Central memory CD8-positive, alpha-beta T cell (primary cell): ENCODE data around the gene GPR35.
A peak's percentile ranks its signal among the peaks of the same experiment; 100 is the strongest.
"Not testable (repeated sequence)": the region's sequence is repeated elsewhere in the genome, so short reads cannot be mapped to it uniquely, and the experiment has no call there.

ENCODE experiments used
- ATAC-seq: fragments of 150-1000 bp; cut with Tn5 transposase; replicated peaks from 2 replicates; pipeline ENCODE4 v1.10.0; 2022; ENCODE audit warnings: mild to moderate bottlenecking, moderate FRiP score, moderate number of reproducible peaks; ENCODE audit not compliant: poor library complexity, severe bottlenecking; ENCODE audit errors: extremely low read depth
- DNase-seq, 2 donors: peaks; one replicate each; pipeline ENCODE4 v3.0.0; 2021; ENCODE audit warnings: low spot score in 2 of 2
- H3K27ac Mint-ChIP-seq: one replicate; pipeline ENCODE4 v1.8.0; 2022; ENCODE audit warnings: low read depth, mild to moderate bottlenecking, moderate library complexity, mixed read lengths
- H3K27me3 Mint-ChIP-seq: one replicate; pipeline ENCODE4 v1.8.0; 2022; ENCODE audit warnings: mixed read lengths
- H3K36me3 Mint-ChIP-seq: one replicate; pipeline ENCODE4 v1.8.0; 2022; ENCODE audit warnings: mild to moderate bottlenecking, moderate library complexity, mixed read lengths; ENCODE audit not compliant: insufficient read depth
- H3K4me1 Mint-ChIP-seq: one replicate; pipeline ENCODE4 v1.8.0; 2022; ENCODE audit warnings: mixed read lengths
- H3K4me3 Mint-ChIP-seq: one replicate; pipeline ENCODE4 v1.8.0; 2022; ENCODE audit warnings: mild to moderate bottlenecking, moderate library complexity, mixed read lengths
- H3K9me3 Mint-ChIP-seq: one replicate; pipeline ENCODE4 v1.8.0; 2022; ENCODE audit warnings: mixed read lengths

The GPR35 gene

DNA sequence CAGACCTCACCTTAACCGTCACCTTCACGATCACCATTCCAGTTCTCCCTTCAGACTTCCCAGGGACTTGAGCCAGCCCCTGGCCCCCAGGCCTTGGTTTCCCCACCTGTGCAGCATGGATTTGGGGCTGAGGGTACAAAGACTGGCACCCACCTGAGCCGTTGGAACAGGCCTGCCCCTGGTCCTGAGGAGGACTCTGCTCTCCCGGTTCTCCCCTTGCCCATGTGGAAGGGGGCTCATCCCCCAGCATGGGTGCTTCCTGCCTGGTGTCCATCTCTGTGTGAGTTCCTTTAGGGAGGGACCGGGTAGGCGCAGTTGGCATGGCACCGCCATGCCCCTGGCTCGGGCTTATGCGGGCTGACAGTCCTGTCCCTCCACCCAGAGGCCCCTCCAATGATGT is 10.9 kb upstream of the GPR35 start:
- Mint-ChIP-seq H3K36me3 (peaks cover 2% of the 10 kb centered on the region), H3K4me1 (peaks cover 12% of the 10 kb centered on the region), H3K4me3 (no peak overlapping the region), H3K27me3 (no peaks in the 10 kb centered on the region), H3K9me3 (no peaks in the 10 kb centered on the region), H3K27ac (no peak overlapping the region)
- DNase-seq (no peak), ATAC-seq (no peak)

DNA sequence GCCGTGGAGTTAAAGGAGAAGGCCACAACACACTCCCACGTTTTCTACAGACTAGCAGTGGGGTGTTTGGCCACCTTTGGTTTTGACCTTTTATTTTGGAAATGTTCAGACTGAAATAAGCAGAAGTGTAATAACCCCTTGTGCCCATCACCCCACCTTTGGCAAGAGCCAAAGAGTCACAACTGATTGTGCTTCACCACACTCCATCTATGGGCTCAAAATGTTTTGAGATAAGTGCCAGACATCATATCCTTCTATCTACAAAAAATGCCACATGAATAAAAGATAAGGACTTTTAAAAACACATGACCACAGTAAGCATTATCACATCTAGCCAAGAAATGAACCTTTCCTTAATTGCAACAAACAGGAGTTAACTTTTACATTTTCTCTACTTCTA is 9.9 kb upstream of the GPR35 start:
- ATAC-seq (no peak), DNase-seq (no peak)
- no peaks in the 10 kb centered on the region for H3K27me3 Mint-ChIP-seq
- H3K27ac Mint-ChIP-seq, result no peak overlapping the region
- peaks cover 17% of the 10 kb centered on the region for H3K4me1 Mint-ChIP-seq
- no peaks in the 10 kb centered on the region for H3K9me3 Mint-ChIP-seq
- peaks cover 2% of the 10 kb centered on the region for H3K36me3 Mint-ChIP-seq
- no peak overlapping the region for H3K4me3 Mint-ChIP-seq

DNA sequence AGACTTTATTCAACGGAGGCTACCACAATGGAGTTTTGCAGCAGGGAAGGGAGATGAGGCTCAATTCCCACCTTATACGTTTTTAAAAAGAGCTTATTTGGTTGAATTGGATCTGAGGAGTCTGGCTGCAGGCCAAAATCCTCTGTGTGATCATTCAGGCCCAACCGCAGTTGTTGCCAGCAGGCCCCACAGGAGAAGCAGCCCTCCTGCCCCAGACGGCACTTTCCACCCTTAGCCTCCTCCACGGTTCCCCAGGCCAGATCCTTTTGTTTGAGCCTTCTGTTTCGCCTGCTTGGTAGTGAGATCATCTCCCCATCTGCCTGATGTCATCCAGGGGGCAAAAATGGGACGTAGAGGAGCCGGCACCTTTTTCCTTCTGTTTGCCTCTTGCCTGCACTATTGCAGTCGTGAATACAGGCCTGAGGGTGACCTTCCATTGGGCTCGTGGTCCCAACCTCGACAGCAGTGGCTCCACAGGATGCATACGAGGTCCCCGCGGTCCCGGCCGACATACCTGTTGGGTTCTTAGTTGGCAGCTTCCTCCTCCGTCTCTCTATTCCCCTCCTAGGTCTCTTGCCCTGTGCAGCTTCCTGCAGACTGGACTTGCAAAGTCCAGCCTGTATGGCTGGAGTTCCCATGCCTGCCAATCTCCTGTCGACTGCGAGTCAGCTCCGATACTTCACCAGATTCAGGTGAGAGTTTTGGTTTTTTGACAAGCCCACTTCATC is 9.3 kb upstream of the GPR35 start:
- Mint-ChIP-seq H3K27ac (peak overlapping the region; percentile 47), H3K4me1 (peaks cover 21% of the 10 kb centered on the region), H3K9me3 (no peaks in the 10 kb centered on the region), H3K4me3 (no peak overlapping the region), H3K36me3 (no peaks in the 10 kb centered on the region), H3K27me3 (no peaks in the 10 kb centered on the region)
- ATAC-seq, result no peak
- DNase-seq, result no peak

DNA sequence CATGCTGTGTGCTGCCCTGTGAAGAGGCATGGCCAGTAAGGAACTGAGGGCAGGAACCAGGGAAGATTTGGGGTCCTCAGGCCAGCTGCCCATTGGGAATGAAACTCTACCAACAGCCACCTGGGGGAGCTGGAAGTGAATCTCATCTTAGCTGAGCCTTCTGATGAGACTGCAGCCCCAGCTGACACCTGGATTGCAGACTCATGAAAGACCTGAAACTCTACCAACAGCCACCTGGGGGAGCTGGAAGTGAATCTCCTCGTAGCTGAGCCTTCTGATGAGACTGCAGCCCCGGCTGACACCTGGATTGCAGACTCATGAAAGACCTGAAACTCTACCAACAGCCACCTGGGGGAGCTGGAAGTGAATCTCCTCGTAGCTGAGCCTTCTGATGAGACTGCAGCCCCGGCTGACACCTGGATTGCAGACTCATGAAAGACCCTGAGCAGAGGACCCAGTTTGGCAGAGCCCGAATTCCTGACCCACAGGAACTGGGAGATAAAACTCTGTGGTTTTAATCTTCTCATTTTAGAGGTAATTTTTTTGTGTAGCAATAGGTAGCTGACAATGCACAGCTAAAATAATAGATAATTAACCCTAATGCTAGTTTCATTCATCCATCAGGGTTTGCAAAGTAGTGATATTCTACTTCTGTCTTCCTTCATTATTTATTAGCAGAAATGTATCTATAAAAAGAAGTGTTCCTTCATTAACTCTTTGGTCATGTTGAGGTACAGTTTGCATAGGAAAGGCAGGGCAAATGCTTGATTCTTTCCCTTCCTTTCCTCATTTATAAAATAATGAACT is 8.2 kb upstream of the GPR35 start:
- H3K4me3 Mint-ChIP-seq, DNase-seq, ATAC-seq, H3K27me3 Mint-ChIP-seq, H3K27ac Mint-ChIP-seq, H3K36me3 Mint-ChIP-seq, H3K9me3 Mint-ChIP-seq: not testable (repeated sequence)
- H3K4me1 Mint-ChIP-seq, result peaks cover 21% of the 10 kb centered on the region

DNA sequence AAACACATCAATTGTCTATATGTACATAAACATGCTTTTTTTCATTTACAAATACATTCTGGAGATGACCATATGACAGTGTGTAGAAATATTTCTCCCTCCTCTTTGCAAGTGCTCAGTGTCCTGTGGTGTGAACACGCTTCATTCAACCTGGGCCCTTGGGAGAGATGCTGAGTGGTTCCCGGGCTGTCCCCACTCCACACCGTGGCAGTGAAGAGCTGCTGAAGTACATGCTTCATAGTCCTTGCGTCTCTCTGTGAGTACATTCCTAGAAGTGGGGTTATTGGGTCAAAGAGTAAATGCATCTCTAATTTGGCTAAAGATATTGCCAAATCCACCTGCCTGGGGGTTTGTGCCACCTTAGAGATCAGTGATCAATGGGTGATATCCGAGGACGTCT is 6.5 kb upstream of the GPR35 start:
- Mint-ChIP-seq H3K27me3 (no peaks in the 10 kb centered on the region), H3K9me3 (no peaks in the 10 kb centered on the region), H3K4me3 (no peak overlapping the region), H3K27ac (no peak overlapping the region), H3K36me3 (peaks cover 3% of the 10 kb centered on the region), H3K4me1 (peaks cover 31% of the 10 kb centered on the region)
- ATAC-seq, result no peak
- DNase-seq, result no peak

DNA sequence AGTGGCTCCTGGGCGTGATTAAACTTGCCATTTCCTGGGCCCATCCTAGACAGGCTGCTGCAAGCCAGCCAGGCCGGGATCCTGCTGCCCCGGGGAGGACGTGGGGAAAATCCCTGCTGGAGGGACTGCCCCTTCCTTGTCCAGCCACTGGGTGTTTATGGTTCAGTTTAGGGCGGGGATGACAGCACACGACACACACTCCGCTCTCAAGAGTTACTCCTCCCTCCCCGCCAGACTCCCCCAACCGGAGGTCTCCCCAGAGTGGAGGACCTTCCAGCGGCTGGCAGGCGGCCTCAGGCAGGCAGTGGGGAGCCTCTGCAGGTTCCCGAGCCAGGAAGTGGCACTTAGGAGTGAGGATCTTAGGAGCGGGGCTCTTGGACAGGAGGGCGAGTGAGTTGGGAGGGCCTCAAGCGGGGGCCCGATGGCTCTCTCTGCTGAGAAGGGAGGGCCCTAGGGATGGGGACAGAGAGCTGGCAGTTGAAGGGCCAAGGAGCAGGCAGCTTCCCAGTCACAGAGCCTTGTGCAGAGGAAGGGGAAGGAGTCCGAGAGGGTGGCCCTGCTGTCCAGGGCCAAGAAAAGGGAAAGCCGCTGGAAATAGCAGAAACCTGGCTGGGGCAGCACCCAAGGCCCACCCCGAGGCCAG is 5.7 kb upstream of the GPR35 start:
- H3K36me3 Mint-ChIP-seq, result peaks cover 5% of the 10 kb centered on the region
- H3K9me3 Mint-ChIP-seq, result no peaks in the 10 kb centered on the region
- H3K27me3 Mint-ChIP-seq, result no peaks in the 10 kb centered on the region
- H3K27ac Mint-ChIP-seq, result peak overlapping the region; percentile 82
- DNase-seq (no peak), ATAC-seq (no peak)
- H3K4me3 Mint-ChIP-seq, result peak overlapping the region; percentile 61
- peaks cover 39% of the 10 kb centered on the region for H3K4me1 Mint-ChIP-seq

DNA sequence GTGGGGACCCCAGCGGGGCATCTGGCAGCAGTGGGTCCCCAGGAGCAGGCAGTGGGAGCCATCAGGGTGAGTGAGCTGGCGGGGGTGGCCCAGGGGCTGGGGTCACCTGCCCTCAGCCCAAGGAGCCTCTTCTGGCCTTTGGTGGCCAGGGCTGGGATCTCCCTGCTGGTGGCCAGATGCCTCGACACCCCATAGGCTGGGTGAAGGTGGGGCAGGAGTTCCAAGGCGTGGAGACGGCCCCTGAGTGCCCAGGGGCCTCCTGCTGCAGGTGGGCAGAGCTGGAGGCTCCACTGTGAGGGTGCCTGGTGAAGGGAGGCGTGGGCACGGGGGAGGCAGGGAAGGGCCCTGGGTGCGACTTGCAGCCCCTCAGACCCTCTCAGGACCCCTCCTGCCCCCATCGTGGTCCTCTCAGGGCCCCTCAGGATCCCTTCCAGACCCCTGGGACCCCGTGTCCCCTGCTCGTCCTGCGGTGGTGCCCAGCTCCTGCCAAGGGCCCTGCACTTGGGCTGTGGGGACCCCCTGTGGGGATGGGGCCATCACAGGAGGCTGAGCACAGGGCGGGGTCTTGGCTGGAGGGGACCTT is 5.0 kb upstream of the GPR35 start:
- H3K27me3 Mint-ChIP-seq, result no peaks in the 10 kb centered on the region

DNA sequence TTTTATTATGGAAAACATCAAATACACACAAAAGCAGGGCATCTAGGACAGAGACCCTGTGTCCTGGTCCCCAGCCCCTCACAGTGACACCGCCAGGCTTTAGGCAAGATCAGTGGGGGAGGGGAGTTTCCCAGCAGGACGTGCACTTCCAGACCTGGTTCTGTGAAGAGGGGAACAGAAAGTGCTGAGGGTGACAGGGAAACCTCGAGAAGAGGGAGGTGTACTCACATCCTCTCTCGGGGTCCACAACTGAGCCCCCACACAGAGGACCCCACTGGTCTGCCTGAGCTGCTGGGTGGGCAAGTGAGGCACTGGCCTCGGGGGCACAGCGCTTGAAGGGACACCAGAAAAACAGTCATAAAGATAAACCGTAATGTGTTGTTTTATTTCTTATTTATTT is 4.4 kb upstream of the GPR35 start:
- H3K4me3 Mint-ChIP-seq, result peak overlapping the region; percentile 81
- H3K27ac Mint-ChIP-seq, result peak overlapping the region; percentile 97

More for the DNA sequence above, 5.0 kb upstream of the GPR35 start:
- Mint-ChIP-seq H3K4me1 (peaks cover 45% of the 10 kb centered on the region), H3K36me3 (peaks cover 8% of the 10 kb centered on the region), H3K27ac (peak overlapping the region; percentile 97), H3K4me3 (peak overlapping the region; percentile 61), H3K9me3 (no peaks in the 10 kb centered on the region)
- DNase-seq, result no peak
- no peak for ATAC-seq

DNA sequence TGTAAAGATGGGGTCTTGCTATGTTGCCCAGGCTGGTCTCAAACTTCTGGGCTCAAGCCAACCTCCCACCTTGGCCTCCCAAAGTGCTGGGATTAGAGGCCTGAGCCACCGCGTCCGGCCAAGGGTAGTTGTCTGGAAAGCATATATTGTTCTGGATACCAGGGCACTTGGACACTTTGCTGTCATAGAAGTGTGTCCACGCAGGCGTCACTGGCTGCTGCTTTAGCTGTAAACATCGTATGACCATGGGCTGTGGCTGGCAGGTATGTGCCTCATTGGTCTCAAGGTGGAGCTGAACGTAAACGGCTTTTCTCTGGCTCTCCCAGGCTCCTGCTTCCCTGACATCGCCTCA is 3.2 kb upstream of the GPR35 start:
- Mint-ChIP-seq H3K4me1 (peaks cover 57% of the 10 kb centered on the region), H3K9me3 (no peaks in the 10 kb centered on the region), H3K27ac (peak overlapping the region; percentile 97), H3K4me3 (peak overlapping the region; percentile 81), H3K36me3 (peaks cover 9% of the 10 kb centered on the region), H3K27me3 (no peaks in the 10 kb centered on the region)
- DNase-seq, result no peak
- no peak for ATAC-seq

More for the DNA sequence above, 4.4 kb upstream of the GPR35 start:
- peaks cover 49% of the 10 kb centered on the region for H3K4me1 Mint-ChIP-seq
- DNase-seq, result no peak
- ATAC-seq, result no peak
- peaks cover 9% of the 10 kb centered on the region for H3K36me3 Mint-ChIP-seq
- no peaks in the 10 kb centered on the region for H3K27me3 Mint-ChIP-seq
- no peaks in the 10 kb centered on the region for H3K9me3 Mint-ChIP-seq

DNA sequence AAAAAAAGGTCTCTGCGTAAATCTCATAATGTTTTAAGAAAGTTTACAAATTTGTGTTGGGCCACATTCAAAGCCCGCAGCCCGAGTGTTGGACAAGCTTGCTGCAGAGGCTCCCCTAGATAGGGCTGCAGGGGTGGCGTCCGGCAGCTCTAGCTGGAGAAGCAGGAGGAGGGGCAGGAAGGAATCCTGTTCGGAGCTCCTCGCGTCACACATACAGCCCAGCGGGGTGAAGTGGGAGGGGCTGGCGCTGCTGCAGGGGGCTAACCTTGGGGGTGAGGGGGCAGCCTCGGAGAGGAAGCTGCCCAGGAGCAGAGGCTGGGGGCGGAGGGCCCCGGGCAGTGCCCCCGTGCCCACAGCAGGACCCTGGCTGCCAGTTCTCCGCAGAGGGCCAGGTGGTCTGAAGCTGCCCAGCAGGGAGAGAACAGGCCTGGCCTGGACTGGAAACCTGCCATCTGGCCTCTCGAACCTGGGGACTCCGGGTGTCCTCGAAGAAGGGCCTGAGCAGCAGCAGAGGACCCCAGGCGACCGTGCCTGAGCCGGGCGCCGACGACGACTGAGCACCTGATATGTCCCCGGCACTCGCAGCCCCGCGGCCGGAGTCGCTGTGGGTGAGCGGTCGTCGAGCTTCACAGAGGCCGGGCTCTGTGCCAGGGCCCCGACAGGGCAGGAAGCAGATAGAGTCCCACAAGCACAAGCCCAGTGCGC is 2.6 kb upstream of the GPR35 start:
- H3K27ac Mint-ChIP-seq, result peak overlapping the region; percentile 97
- H3K36me3 Mint-ChIP-seq, result peaks cover 9% of the 10 kb centered on the region
- no peaks in the 10 kb centered on the region for H3K9me3 Mint-ChIP-seq
- H3K4me3 Mint-ChIP-seq, result peak overlapping the region; percentile 81
- H3K4me1 Mint-ChIP-seq, result peaks cover 57% of the 10 kb centered on the region
- DNase-seq (peak in 1 of 2 donors; percentile 35), ATAC-seq (no peak)
- H3K27me3 Mint-ChIP-seq, result no peaks in the 10 kb centered on the region

DNA sequence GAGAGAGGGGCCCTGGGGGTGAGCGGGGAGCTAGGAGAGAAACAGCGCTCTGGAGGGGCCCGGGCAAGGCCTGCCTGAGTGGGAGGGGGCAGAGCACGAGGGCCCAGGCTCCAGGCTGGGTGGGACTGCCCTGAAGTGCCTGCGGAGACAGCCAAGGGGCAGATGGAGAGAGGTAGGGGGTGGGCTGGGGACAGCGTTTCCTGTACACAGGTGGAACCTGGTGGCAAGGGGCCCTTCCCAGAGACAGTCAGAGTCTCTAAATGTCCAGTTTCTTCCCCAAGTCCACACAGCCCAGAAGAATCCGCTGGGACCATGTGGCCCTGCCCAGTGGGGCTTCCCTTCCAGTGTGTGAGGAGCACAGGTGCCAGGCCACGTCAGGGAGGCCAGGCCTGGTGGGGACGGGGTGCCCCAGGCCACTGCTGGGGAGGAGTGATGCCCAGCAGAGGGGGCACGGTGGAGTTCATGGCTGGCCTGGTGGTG is 1.7 kb upstream of the GPR35 start:
- Mint-ChIP-seq H3K4me3 (peak overlapping the region; percentile 74), H3K27ac (peak overlapping the region; percentile 97), H3K9me3 (no peaks in the 10 kb centered on the region), H3K36me3 (peaks cover 9% of the 10 kb centered on the region), H3K27me3 (no peaks in the 10 kb centered on the region), H3K4me1 (peaks cover 57% of the 10 kb centered on the region)
- no peak for ATAC-seq
- DNase-seq, result no peak
